ENCODE results near the gene CCDC183. TPM values are rescaled to one million over a fixed set of nuclear protein-coding genes. Genes with fewer than 3 reads are reported as not detected.
"Not testable (repeated sequence)": the region's sequence is repeated elsewhere in the genome, so short reads cannot be mapped to it uniquely, and the experiment has no call there.

CCDC183 gene
- polyA plus RNA-seq, 1 donor (not counting 4 experiments of a cell fraction or from before 2014, with no cell fraction given), result 0.03 TPM

- no peaks in the 10 kb centered on the region for H3K79me2 ChIP-seq (ENCODE audit: control insufficient read depth, insufficient read depth, low read length)
- DNase-seq (ENCODE audit: low read depth, low spot score), result peak; percentile 50
- no peak for FAIRE-seq
- H3K4me2 ChIP-seq (ENCODE audit: control insufficient read depth, extremely low read depth, insufficient read depth, low read depth, low read length), result peak overlapping the region; percentile 66
- H3K36me3 ChIP-seq (ENCODE audit: control insufficient read depth in 2 of 2, extremely low read depth in 1 of 2, insufficient read depth in 2 of 2, low read length in 2 of 2), result no peaks in the 10 kb centered on the region
- H3K9me1 ChIP-seq (ENCODE audit: control insufficient read depth, extremely low read depth, insufficient read depth, low read length), result no peaks in the 10 kb centered on the region
- H3K4me3 ChIP-seq (ENCODE audit: control insufficient read depth in 2 of 3, extremely low read depth in 1 of 3, insufficient read depth in 2 of 3, low read depth in 1 of 3, low read length in 3 of 3), result peak overlapping the region; percentile 19 to 42 (median 27)
- H3K27ac ChIP-seq (ENCODE audit: control insufficient read depth, insufficient read depth, low read length), result no peak overlapping the region
- no peaks in the 10 kb centered on the region for H3K9me3 ChIP-seq (ENCODE audit: control insufficient read depth, low read depth, low read length)
- no peaks in the 10 kb centered on the region for H4K20me1 ChIP-seq (ENCODE audit: control insufficient read depth, extremely low read depth, insufficient read depth, low read length)
- dilution Hi-C loops (cut with MboI; ENCODE audit: extremely low pct_ligation_motif_present, low sequenced_read_pairs), result loop anchor here (25.0 kb wide), 1 partner anchor 137 kb away; the partner anchor contains the start of genes C8G and FBXW5
- TF ChIP-seq EZH2 (IDR thresholded peaks at IDR 0.05; ENCODE audit: low read length), result no peak
- peak in 1 of 3 experiments; percentile 1 for TF ChIP-seq CTCF (optimal IDR thresholded peaks at IDR 0.05 in 1 of 3, IDR thresholded peaks at IDR 0.05 in 1 of 3, conservative IDR thresholded peaks at IDR 0.05 in 1 of 3; ENCODE audit: extremely low read depth in 1 of 3, insufficient read depth in 2 of 3, low read length in 3 of 3)
- H3K27me3 ChIP-seq (ENCODE audit: control insufficient read depth, extremely low read depth, insufficient read depth, low read length), result peaks cover 29% of the 10 kb centered on the region
- no peak overlapping the region for H3K9ac ChIP-seq (ENCODE audit: control insufficient read depth, extremely low read depth, insufficient read depth, low read length)
- H3K4me1 ChIP-seq (ENCODE audit: control insufficient read depth, extremely low read depth, insufficient read depth, low read length), result peaks cover 19% of the 10 kb centered on the region
- H2AFZ ChIP-seq (ENCODE audit: control insufficient read depth, low read length), result peak overlapping the region; percentile 22
Measured at GRCh38 chr9:136799854-136800657, 3.9 kb downstream of the CCDC183 start.

DNA sequence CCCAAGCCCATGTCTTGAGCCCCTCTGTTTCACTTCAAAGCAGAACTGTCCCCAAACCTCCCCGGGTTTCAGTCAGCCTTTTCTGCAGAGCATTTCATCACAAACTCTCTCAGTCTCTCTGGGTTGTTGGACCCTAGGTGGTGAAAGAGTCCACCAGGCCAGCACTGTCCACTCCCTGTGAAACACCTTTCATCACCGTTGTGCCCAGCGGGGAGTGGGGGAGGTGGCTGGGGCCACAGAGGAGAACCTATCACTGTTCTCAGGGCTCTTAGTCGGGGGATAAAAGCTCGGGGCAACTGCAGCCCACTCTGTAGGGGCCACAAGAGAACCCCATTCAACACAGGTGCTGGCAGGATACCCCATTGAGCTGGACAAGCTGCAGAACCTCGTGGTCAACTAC, 6.2 kb downstream of the CCDC183 start:
- FAIRE-seq (no peak), DNase-seq (ENCODE audit: low read depth, low spot score) (no peak)
- Histone ChIP-seq H2AFZ (ENCODE audit: control insufficient read depth, low read length) (no peak overlapping the region), H3K4me1 (ENCODE audit: control insufficient read depth, extremely low read depth, insufficient read depth, low read length) (peaks cover 26% of the 10 kb centered on the region), H3K36me3 (ENCODE audit: control insufficient read depth in 2 of 2, extremely low read depth in 1 of 2, insufficient read depth in 2 of 2, low read length in 2 of 2) (no peaks in the 10 kb centered on the region), H4K20me1 (ENCODE audit: control insufficient read depth, extremely low read depth, insufficient read depth, low read length) (no peaks in the 10 kb centered on the region), H3K9me1 (ENCODE audit: control insufficient read depth, extremely low read depth, insufficient read depth, low read length) (no peaks in the 10 kb centered on the region), H3K27me3 (ENCODE audit: control insufficient read depth, extremely low read depth, insufficient read depth, low read length) (peaks cover 16% of the 10 kb centered on the region), H3K79me2 (ENCODE audit: control insufficient read depth, insufficient read depth, low read length) (no peaks in the 10 kb centered on the region), H3K27ac (ENCODE audit: control insufficient read depth, insufficient read depth, low read length) (no peak overlapping the region), H3K9me3 (ENCODE audit: control insufficient read depth, low read depth, low read length) (no peaks in the 10 kb centered on the region), H3K4me2 (ENCODE audit: control insufficient read depth, extremely low read depth, insufficient read depth, low read depth, low read length) (no peak overlapping the region), H3K4me3 (ENCODE audit: control insufficient read depth in 2 of 3, extremely low read depth in 1 of 3, insufficient read depth in 2 of 3, low read depth in 1 of 3, low read length in 3 of 3) (no peak overlapping the region), H3K9ac (ENCODE audit: control insufficient read depth, extremely low read depth, insufficient read depth, low read length) (no peak overlapping the region)
- dilution Hi-C loops (cut with MboI; ENCODE audit: extremely low pct_ligation_motif_present, low sequenced_read_pairs), result loop anchor here (25.0 kb wide), 1 partner anchor 135 kb away; the partner anchor contains the start of genes C8G and FBXW5
- TF ChIP-seq EZH2 (IDR thresholded peaks at IDR 0.05; ENCODE audit: low read length), result no peak
- TF ChIP-seq CTCF (optimal IDR thresholded peaks at IDR 0.05 in 1 of 3, IDR thresholded peaks at IDR 0.05 in 1 of 3, conservative IDR thresholded peaks at IDR 0.05 in 1 of 3; ENCODE audit: extremely low read depth in 1 of 3, insufficient read depth in 2 of 3, low read length in 3 of 3), result no peak

DNA sequence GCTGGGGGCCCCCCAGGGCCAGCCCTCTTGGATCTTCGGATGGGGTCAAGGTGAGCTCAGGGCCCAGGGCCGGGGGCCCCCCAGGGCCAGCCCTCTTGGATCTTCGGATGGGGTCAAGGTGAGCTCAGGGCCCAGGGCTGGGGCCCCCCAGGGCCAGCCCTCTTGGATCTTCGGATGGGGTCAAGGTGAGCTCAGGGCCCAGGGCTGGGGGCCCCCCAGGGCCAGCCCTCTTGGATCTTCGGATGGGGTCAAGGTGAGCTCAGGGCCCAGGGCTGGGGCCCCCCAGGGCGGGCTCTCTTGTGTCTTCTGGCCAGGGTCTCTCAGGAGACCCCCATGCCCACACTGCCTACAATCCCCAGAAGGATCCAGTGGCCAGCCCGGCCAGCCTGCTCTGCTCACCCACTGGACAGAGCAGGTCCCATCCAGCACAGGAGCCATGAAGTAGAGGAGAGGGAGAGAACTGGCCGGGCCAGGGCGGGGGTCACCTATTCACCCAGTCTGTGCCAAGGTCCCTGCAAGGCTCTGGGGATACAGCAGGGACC, 6.9 kb downstream of the CCDC183 start:
- H3K4me3 ChIP-seq (ENCODE audit: control insufficient read depth in 2 of 3, extremely low read depth in 1 of 3, insufficient read depth in 2 of 3, low read depth in 1 of 3, low read length in 3 of 3); H3K79me2 ChIP-seq (ENCODE audit: control insufficient read depth, insufficient read depth, low read length); H3K27ac ChIP-seq (ENCODE audit: control insufficient read depth, insufficient read depth, low read length); H3K9me3 ChIP-seq (ENCODE audit: control insufficient read depth, low read depth, low read length); H3K36me3 ChIP-seq (ENCODE audit: control insufficient read depth in 2 of 2, extremely low read depth in 1 of 2, insufficient read depth in 2 of 2, low read length in 2 of 2); H3K9ac ChIP-seq (ENCODE audit: control insufficient read depth, extremely low read depth, insufficient read depth, low read length); FAIRE-seq; H4K20me1 ChIP-seq (ENCODE audit: control insufficient read depth, extremely low read depth, insufficient read depth, low read length); H3K9me1 ChIP-seq (ENCODE audit: control insufficient read depth, extremely low read depth, insufficient read depth, low read length); DNase-seq (ENCODE audit: low read depth, low spot score); H3K4me2 ChIP-seq (ENCODE audit: control insufficient read depth, extremely low read depth, insufficient read depth, low read depth, low read length); H2AFZ ChIP-seq (ENCODE audit: control insufficient read depth, low read length): not testable (repeated sequence)
- H3K4me1 ChIP-seq (ENCODE audit: control insufficient read depth, extremely low read depth, insufficient read depth, low read length), result peaks cover 26% of the 10 kb centered on the region
- dilution Hi-C loops (cut with MboI; ENCODE audit: extremely low pct_ligation_motif_present, low sequenced_read_pairs), result loop anchor here (25.0 kb wide), 1 partner anchor 134 kb away; the partner anchor contains the start of genes C8G and FBXW5
- peaks cover 16% of the 10 kb centered on the region for H3K27me3 ChIP-seq (ENCODE audit: control insufficient read depth, extremely low read depth, insufficient read depth, low read length)
